ENCODE data around the gene BICC1. TPM values are rescaled to one million over a fixed set of nuclear protein-coding genes. Genes with fewer than 3 reads are reported as not detected.

Gene BICC1
- total RNA-seq, 1 experiment from 2014 or later = not detected

DNA sequence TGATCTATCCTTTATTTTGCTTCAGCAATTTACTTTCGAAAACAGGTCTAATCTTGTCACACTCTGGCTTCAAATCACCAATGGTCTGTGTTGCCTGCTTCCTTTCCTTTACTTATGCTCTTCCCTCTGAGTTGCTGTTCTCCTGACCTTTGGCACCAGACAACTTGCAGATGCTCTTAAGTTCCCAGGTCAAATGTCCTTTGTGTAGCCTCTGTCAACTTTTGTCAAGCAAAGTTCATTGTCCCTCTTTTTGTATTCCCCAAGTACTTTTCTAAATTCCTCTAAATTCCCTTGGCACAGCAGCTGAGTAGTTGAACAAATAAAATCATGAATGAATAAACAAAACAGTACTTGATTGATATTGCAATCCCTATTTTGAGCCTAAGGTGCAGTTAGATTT lies 289.4 kb downstream of the BICC1 start:
- RAD21 ChIA-PET (ENCODE audit: low non-redundant PET in 1 of 2, low total read pairs in 2 of 2, uncharacterized antibody in 2 of 2, unreplicated experiment in 2 of 2) = no interaction called here
- Histone ChIP-seq H3K9ac (ENCODE audit: low read length) (no peak overlapping the region), H3K27ac (ENCODE audit: low read depth, low read length) (no peak overlapping the region), H3K9me2 (ENCODE audit: insufficient read depth) (no peaks in the 10 kb centered on the region), H2AFZ (ENCODE audit: low read depth, low read length, poor library complexity, severe bottlenecking) (no peak overlapping the region), H3K4me1 (ENCODE audit: control insufficient read depth in 1 of 2, insufficient read depth in 2 of 2, low read length in 2 of 2) (no peaks in the 10 kb centered on the region), H4K20me1 (ENCODE audit: insufficient read depth) (no peaks in the 10 kb centered on the region), H3K4me2 (ENCODE audit: low read length) (no peak overlapping the region), H3K79me2 (ENCODE audit: insufficient read depth, low read length) (no peaks in the 10 kb centered on the region), H3K36me3 (ENCODE audit: control insufficient read depth in 1 of 2, insufficient read depth in 2 of 2, low read length in 2 of 2) (no peaks in the 10 kb centered on the region), H3K27me3 (ENCODE audit: insufficient read depth, low read length) (no peaks in the 10 kb centered on the region), H3K4me3 (replicated peaks in 1 of 2; ENCODE audit: low read depth in 1 of 2, low read length in 2 of 2) (no peak overlapping the region), H3K9me3 (ENCODE audit: control insufficient read depth in 1 of 2, insufficient read depth in 1 of 2, low read depth in 1 of 2, low read length in 2 of 2) (no peaks in the 10 kb centered on the region)
- DNase-seq (ENCODE audit: low read depth, low spot score) (no peak), ATAC-seq (no peak)
- CTCF ChIA-PET = no interaction called here
- POLR2A ChIA-PET = no interaction called here
- TF ChIP-seq SIN3A (IDR thresholded peaks at IDR 0.05; ENCODE audit: low read depth) = no peak
- TF ChIP-seq, protein P1, sequence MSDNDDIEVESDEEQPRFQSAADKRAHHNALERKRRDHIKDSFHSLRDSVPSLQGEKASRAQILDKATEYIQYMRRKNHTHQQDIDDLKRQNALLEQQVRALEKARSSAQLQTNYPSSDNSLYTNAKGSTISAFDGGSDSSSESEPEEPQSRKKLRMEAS (IDR thresholded peaks at IDR 0.05) = no peak
- no peak for TF ChIP-seq YY1 (IDR thresholded peaks at IDR 0.05; ENCODE audit: extremely low read depth, insufficient replicate concordance, low read depth, low read length)
- no peak for TF ChIP-seq ZFX (IDR thresholded peaks at IDR 0.05)
- TF ChIP-seq, protein P2, sequence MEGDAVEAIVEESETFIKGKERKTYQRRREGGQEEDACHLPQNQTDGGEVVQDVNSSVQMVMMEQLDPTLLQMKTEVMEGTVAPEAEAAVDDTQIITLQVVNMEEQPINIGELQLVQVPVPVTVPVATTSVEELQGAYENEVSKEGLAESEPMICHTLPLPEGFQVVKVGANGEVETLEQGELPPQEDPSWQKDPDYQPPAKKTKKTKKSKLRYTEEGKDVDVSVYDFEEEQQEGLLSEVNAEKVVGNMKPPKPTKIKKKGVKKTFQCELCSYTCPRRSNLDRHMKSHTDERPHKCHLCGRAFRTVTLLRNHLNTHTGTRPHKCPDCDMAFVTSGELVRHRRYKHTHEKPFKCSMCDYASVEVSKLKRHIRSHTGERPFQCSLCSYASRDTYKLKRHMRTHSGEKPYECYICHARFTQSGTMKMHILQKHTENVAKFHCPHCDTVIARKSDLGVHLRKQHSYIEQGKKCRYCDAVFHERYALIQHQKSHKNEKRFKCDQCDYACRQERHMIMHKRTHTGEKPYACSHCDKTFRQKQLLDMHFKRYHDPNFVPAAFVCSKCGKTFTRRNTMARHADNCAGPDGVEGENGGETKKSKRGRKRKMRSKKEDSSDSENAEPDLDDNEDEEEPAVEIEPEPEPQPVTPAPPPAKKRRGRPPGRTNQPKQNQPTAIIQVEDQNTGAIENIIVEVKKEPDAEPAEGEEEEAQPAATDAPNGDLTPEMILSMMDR (IDR thresholded peaks at IDR 0.05 in 2 of 3, conservative IDR thresholded peaks at IDR 0.05 in 1 of 3; ENCODE audit: borderline replicate concordance in 1 of 3, insufficient read depth in 1 of 3, low read depth in 2 of 3, low read length in 2 of 3) = no peak
- TF ChIP-seq ZNF274 (IDR thresholded peaks at IDR 0.05; ENCODE audit: low read depth, low read length) = no peak
- no TSS peak for BruUV-seq (replicated peaks)
- intact Hi-C loops (cut with micrococcal nuclease) = no loop called here

DNA sequence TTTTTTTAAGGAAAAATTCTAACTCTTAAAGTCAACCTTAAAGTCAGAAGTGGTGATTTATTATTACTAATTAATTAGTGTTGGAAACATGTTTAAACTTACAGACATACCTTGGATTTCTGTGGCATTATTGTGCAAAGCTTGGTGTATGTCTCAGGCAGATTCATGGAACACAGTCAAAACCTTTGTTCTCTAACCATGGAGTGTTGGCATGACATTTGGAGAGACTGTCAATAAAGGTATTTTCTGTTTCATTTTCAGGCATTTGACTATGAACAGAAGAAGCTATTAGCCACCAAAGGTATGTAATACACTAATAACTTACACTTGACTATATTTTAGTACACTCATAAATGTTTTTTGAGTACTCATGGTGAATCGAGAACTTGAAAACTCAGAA lies 293.7 kb downstream of the BICC1 start:
- H2AFZ ChIP-seq (ENCODE audit: low read depth, low read length, poor library complexity, severe bottlenecking) = no peak overlapping the region
- intact Hi-C loops (cut with micrococcal nuclease) = no loop called here
- H3K27me3 ChIP-seq (ENCODE audit: insufficient read depth, low read length) = no peaks in the 10 kb centered on the region
- no peaks in the 10 kb centered on the region for H3K79me2 ChIP-seq (ENCODE audit: insufficient read depth, low read length)
- no peaks in the 10 kb centered on the region; a peak in 2 of 4 replicates for H3K4me1 ChIP-seq (ENCODE audit: control insufficient read depth in 1 of 2, insufficient read depth in 2 of 2, low read length in 2 of 2)
- H3K27ac ChIP-seq (ENCODE audit: low read depth, low read length) = no peak overlapping the region
- no peak for DNase-seq (ENCODE audit: low read depth, low spot score)
- no peaks in the 10 kb centered on the region for H4K20me1 ChIP-seq (ENCODE audit: insufficient read depth)
- H3K36me3 ChIP-seq (ENCODE audit: control insufficient read depth in 1 of 2, insufficient read depth in 2 of 2, low read length in 2 of 2) = no peaks in the 10 kb centered on the region
- CTCF ChIA-PET = no interaction called here
- no peak for ATAC-seq
- POLR2A ChIA-PET = no interaction called here
- RAD21 ChIA-PET (ENCODE audit: low non-redundant PET in 1 of 2, low total read pairs in 2 of 2, uncharacterized antibody in 2 of 2, unreplicated experiment in 2 of 2) = no interaction called here
- H3K4me3 ChIP-seq (replicated peaks in 1 of 2; ENCODE audit: low read depth in 1 of 2, low read length in 2 of 2) = no peak overlapping the region
- no peaks in the 10 kb centered on the region for H3K9me3 ChIP-seq (ENCODE audit: control insufficient read depth in 1 of 2, insufficient read depth in 1 of 2, low read depth in 1 of 2, low read length in 2 of 2)
- H3K4me2 ChIP-seq (ENCODE audit: low read length) = no peak overlapping the region
- no peak overlapping the region for H3K9ac ChIP-seq (ENCODE audit: low read length)
- H3K9me2 ChIP-seq (ENCODE audit: insufficient read depth) = no peaks in the 10 kb centered on the region
- no TSS peak for BruUV-seq (replicated peaks)
- TF ChIP-seq POLR2A (IDR thresholded peaks at IDR 0.05; ENCODE audit: borderline replicate concordance, extremely low read depth, insufficient read depth, insufficient read length) (no peak), TCF7L2 (IDR thresholded peaks at IDR 0.05; ENCODE audit: borderline replicate concordance, extremely low read depth, insufficient read depth, insufficient read length) (no peak), POLR2AphosphoS5 (IDR thresholded peaks at IDR 0.05; ENCODE audit: low read depth, low read length) (no peak), EZH2phosphoT487 (IDR thresholded peaks at IDR 0.05; ENCODE audit: borderline replicate concordance) (no peak), ELF1 (IDR thresholded peaks at IDR 0.05; ENCODE audit: borderline replicate concordance, low read depth) (no peak), RAD21 (IDR thresholded peaks at IDR 0.05; ENCODE audit: low read depth) (no peak), FOSL1 (IDR thresholded peaks at IDR 0.05; ENCODE audit: low read depth) (no peak), SP1 (IDR thresholded peaks at IDR 0.05; ENCODE audit: low read depth) (no peak), YY1 (IDR thresholded peaks at IDR 0.05; ENCODE audit: extremely low read depth, insufficient replicate concordance, low read depth, low read length) (no peak), JUND (IDR thresholded peaks at IDR 0.05) (no peak)
- TF ChIP-seq, protein P3, sequence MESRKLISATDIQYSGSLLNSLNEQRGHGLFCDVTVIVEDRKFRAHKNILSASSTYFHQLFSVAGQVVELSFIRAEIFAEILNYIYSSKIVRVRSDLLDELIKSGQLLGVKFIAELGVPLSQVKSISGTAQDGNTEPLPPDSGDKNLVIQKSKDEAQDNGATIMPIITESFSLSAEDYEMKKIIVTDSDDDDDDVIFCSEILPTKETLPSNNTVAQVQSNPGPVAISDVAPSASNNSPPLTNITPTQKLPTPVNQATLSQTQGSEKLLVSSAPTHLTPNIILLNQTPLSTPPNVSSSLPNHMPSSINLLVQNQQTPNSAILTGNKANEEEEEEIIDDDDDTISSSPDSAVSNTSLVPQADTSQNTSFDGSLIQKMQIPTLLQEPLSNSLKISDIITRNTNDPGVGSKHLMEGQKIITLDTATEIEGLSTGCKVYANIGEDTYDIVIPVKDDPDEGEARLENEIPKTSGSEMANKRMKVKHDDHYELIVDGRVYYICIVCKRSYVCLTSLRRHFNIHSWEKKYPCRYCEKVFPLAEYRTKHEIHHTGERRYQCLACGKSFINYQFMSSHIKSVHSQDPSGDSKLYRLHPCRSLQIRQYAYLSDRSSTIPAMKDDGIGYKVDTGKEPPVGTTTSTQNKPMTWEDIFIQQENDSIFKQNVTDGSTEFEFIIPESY (IDR thresholded peaks at IDR 0.05; ENCODE audit: extremely low read depth, insufficient replicate concordance, low read length) = no peak
